GM19025 (cell line): ENCODE measurements around the gene RILP.

ENCODE experiments used
- ATAC-seq: cut with Tn5 transposase; IDR thresholded peaks from one replicate; pipeline ENCODE4 v1.9.1; 2021; ENCODE audit warnings: mild to moderate bottlenecking, low read depth, moderate library complexity; ENCODE audit not compliant: unreplicated experiment

The RILP gene

GRCh38 chr17:1607971-1608320 is 41.7 kb downstream of the RILP start:
- no peak for ATAC-seq

GRCh38 chr17:1606352-1606985 is 43.2 kb downstream of the RILP start:
- no peak for ATAC-seq

GRCh38 chr17:1605681-1606351 is 43.9 kb downstream of the RILP start:
- ATAC-seq: no peak

GRCh38 chr17:1604831-1605528 is 44.7 kb downstream of the RILP start:
- ATAC-seq: no peak

GRCh38 chr17:1601571-1601970 is 48.1 kb downstream of the RILP start:
- ATAC-seq: no peak

GRCh38 chr17:1598399-1599095 is 51.1 kb downstream of the RILP start:
- no peak for ATAC-seq

GRCh38 chr17:1597861-1598342 is 51.8 kb downstream of the RILP start:
- ATAC-seq: no peak
